H54 (cell line): ENCODE results near the gene ADAMTSL2.

Experiments used
- DNase-seq: peaks from one replicate; pipeline ENCODE4 v3.0.0; 2011; ENCODE audit warnings: low spot score, mixed read lengths; ENCODE audit not compliant: insufficient read length
- FAIRE-seq: peaks from 3 replicates; lab custom pipeline; 2011; peaks lifted over from hg19 to GRCh38; lab: Jason Lieb, UNC
- POLR2A ChIP-seq: IDR thresholded peaks from 2 replicates; pipeline ENCODE4 v1.6.1; 2011; ENCODE audit warnings: low read depth, mild to moderate bottlenecking, low read length

The ADAMTSL2 gene

GRCh38 chr9:133528001-133528875, 6.3 kb upstream of the ADAMTSL2 start:
- DNase-seq = no peak
- FAIRE-seq = no peak
- TF ChIP-seq POLR2A = no peak

- FAIRE-seq (no peak), DNase-seq (no peak)
- TF ChIP-seq POLR2A = no peak
Observed at GRCh38 chr9:133528876-133529241, 5.6 kb upstream of the ADAMTSL2 start.

GRCh38 chr9:133529457-133529856, 5.0 kb upstream of the ADAMTSL2 start:
- no peak for FAIRE-seq
- TF ChIP-seq POLR2A = no peak
- DNase-seq = no peak

- DNase-seq (no peak), FAIRE-seq (no peak)
- TF ChIP-seq POLR2A = no peak
Observed at GRCh38 chr9:133529874-133530273, 4.6 kb upstream of the ADAMTSL2 start.

GRCh38 chr9:133531293-133531692, 3.2 kb upstream of the ADAMTSL2 start:
- DNase-seq (no peak), FAIRE-seq (no peak)
- TF ChIP-seq POLR2A = no peak

GRCh38 chr9:133532937-133533668, 1.4 kb upstream of the ADAMTSL2 start:
- peak; percentile 33 for FAIRE-seq
- DNase-seq = peak; percentile 79
- TF ChIP-seq POLR2A = no peak

GRCh38 chr9:133533857-133534256, 647 bp upstream of the ADAMTSL2 start:
- no peak for DNase-seq
- no peak for FAIRE-seq
- TF ChIP-seq POLR2A = no peak

- DNase-seq (no peak), FAIRE-seq (no peak)
- TF ChIP-seq POLR2A = no peak
Observed at GRCh38 chr9:133535306-133535877, 888 bp downstream of the ADAMTSL2 start.

- TF ChIP-seq POLR2A = no peak
- no peak for FAIRE-seq
- DNase-seq = no peak
Observed at GRCh38 chr9:133536080-133536479, 1.6 kb downstream of the ADAMTSL2 start.

- TF ChIP-seq POLR2A = no peak
- no peak for FAIRE-seq
- DNase-seq = no peak
Observed at GRCh38 chr9:133536536-133536935, 2.0 kb downstream of the ADAMTSL2 start.

GRCh38 chr9:133537257-133537656, 2.8 kb downstream of the ADAMTSL2 start:
- FAIRE-seq (no peak), DNase-seq (no peak)
- no peak for TF ChIP-seq POLR2A

- FAIRE-seq = no peak
- DNase-seq = no peak
- no peak for TF ChIP-seq POLR2A
Observed at GRCh38 chr9:133538176-133538575, 3.7 kb downstream of the ADAMTSL2 start.

- no peak for TF ChIP-seq POLR2A
- FAIRE-seq (no peak), DNase-seq (no peak)
Observed at GRCh38 chr9:133538851-133539833, 4.6 kb downstream of the ADAMTSL2 start.
